Effector CD4-positive, alpha-beta T cell (primary cell): ENCODE results near the gene CTSZ.

Source experiments
- DNase-seq: peaks from one replicate; pipeline ENCODE4 v3.0.0-alpha.2; 2020

The CTSZ gene

GRCh38 chr20:59031564-59032022, 24.5 kb upstream of the CTSZ start:
- DNase-seq = no peak

- DNase-seq = no peak
These were observed 24.0 kb upstream of the CTSZ start for GRCh38 chr20:59030911-59031563.

GRCh38 chr20:59028812-59029211, 21.8 kb upstream of the CTSZ start:
- no peak for DNase-seq

DNA sequence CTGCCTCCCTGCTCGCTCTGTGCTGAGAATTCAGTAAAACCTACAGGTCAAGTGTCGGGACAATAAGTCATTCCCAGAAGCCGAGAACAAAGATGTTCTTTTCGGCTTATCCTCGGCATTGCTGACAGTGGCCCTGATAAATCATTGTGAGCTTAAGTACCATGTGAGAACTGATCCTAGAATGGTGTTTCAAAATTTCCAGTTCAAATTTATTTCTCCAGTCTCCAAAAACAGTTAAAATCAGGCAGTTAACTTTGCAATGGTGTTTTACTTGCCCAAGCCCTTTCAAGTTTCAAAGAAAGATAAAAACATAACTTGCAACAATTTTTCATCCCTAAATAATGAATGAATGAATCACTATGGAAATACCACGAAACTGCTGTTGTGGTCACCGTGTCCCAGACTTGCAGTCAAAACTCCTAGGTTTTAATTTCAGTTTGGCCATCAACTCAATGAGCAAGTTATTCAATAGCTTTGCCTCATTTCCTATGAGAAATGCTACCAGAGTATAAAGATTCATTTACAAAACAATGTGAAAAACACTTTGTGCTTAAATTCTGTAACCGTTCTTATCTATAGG, 20.8 kb upstream of the CTSZ start:
- DNase-seq = no peak

DNA sequence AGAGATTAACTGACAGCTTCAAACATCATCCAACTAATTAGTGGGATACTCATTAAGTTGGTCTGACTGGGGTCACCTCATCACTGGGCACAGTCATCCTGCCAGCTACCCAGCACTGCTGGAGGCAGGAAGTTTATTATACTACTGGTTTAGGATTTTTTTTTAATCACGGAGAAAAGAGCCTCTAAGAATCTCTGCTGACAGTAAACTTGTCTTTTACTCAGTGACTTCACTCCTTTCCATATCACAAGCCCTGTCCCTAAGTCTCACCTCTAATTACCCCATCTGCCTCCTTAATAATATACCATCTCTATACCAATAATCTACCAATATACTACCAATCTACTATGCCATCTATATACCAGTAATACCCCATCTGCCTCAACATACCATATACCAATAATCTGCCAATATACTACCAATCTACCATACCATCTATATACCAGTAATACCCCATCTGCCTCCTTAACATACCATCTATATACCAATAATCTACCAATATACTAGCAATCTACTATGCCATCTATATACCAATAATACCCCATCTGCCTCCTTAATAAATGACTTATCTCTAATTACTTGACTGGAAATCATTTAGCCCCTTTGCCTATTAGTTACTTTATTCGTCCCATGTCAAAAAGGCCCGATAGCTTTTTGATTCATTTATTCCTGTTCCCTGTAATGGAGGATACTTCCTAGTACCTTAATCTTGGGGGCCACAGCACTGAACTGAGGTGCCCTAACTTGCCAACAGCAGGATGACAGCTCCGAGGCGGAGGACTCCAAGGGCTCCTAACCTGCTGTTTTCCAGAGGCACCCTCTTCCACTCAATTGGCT, 20.1 kb upstream of the CTSZ start:
- DNase-seq = no peak

DNA sequence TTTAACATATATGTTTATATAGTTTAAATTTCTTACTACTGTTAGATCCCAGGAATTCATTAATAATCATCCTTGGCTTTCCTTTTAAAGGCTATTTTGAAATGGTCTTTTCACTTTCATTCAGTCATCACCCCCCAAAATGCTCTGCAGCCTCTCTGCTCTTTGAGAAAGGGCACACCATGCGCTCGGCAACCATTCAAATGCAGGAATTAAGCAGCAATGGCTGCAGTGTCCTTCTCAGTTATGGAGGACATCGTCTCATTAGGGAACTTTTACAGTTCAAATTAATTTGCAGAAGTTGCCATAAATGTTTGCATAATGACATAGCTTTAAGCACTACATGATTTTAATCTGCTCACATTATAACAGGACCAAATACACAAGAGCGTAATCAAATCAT, 18.5 kb upstream of the CTSZ start:
- no peak for DNase-seq

GRCh38 chr20:59025086-59025485, 18.0 kb upstream of the CTSZ start:
- no peak for DNase-seq

- DNase-seq = no peak
These were observed 17.1 kb upstream of the CTSZ start for GRCh38 chr20:59024111-59024530.

GRCh38 chr20:59023616-59024015, 16.6 kb upstream of the CTSZ start:
- DNase-seq = no peak

DNA sequence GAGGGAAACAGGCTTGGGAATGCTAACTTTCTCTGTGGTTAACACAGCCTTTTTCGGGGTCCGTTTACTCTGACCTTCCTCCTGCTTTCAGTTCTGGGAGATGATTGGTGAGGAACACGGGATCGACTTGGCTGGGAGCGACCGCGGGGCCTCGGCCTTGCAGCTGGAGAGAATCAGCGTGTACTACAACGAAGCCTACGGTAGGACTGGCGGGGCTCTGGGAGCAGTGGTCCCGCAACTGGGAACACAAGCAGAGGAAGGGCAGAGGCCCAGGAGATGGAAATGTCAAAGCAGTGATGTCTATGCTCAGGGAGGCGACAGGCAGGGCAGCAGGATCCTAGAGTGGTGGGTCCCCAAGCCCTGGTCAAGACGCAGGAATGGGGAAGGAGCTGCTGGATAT, 15.7 kb upstream of the CTSZ start:
- no peak for DNase-seq

GRCh38 chr20:59020938-59021551, 14.0 kb upstream of the CTSZ start:
- no peak for DNase-seq

GRCh38 chr20:59019217-59019616, 12.2 kb upstream of the CTSZ start, which contains the start of gene TUBB1:
TUBB1 (plus strand) TSS chr20:59019429; CDS start chr20:59019523, 94 bp downstream.
- no peak for DNase-seq

GRCh38 chr20:59018817-59019216, 11.8 kb upstream of the CTSZ start:
- DNase-seq = no peak

- no peak for DNase-seq
These were observed 10.6 kb upstream of the CTSZ start for GRCh38 chr20:59017493-59018231.

DNA sequence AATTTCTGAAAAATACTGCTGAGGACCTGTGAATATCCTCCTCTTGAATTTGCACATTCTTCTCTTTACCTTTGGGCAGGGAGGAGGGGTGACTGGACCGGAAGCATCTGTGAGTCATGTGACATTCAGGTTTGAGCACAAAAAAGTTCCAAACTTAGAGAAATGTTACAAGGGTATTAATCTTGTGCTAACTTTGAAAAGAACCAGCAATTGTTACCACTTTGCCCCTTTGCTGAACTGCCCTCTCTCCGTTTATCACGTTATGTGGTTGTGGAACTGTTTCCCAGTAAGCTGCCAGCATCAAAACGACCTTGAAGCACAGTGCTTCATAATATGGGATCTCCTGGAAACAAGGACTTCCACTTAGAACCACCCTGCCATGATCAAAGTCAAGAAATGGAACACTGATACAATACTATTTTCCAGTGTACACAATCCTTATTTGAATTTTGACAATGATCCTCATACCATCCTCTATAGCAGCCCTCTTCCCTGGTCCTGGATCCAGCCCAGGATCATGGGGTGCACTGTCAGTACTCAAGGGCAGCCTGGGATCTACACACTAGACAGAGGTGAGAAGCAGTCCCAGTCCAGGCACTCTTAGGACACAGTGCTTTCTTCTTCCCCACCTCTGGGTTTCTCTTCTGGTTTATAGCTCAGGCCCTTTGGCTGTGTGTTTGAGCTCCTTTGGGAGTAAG, 9.9 kb upstream of the CTSZ start:
- DNase-seq = no peak

DNA sequence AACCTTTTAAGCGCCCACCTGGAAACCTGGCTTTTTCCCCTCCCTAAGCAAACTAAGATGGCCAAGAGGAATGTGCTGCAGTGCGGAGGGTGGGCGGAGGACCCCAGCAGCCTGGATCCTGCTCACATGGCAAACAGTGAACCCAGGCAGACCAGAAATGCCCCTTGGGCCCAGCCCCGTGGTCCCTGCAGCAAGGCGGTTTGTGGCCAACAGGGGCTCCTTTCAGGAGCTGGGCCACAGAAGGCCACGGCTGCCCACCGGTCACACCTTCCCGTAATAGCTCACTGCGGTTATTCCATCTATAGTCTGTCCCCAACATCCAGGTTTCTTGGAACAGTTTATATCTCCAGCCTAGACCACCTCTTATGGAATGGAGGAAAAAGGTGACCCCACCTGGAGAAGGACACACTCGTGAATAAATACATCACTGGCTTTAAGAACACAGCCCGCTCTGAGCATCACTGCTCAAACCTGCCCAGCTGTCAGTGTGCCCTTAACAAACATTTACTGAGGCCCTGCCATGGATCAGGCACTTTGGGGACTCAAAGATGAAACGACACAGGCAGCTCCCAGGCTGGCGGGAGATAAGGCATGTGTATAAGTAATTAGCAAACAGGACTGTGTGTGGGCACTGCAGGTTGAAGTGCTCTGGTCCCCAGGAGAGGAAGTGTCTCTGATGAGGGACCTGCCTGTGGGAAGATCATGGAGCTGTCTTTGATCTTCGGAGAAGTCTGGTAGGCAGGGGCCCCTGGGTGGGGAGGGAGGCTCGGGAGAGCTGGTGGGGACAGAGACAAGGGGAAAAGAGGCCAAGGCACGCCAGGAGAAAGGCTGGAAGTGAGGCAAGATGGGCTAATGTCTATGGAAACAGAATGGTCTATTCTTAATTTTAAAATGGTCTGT, 9.0 kb upstream of the CTSZ start:
- no peak for DNase-seq

DNA sequence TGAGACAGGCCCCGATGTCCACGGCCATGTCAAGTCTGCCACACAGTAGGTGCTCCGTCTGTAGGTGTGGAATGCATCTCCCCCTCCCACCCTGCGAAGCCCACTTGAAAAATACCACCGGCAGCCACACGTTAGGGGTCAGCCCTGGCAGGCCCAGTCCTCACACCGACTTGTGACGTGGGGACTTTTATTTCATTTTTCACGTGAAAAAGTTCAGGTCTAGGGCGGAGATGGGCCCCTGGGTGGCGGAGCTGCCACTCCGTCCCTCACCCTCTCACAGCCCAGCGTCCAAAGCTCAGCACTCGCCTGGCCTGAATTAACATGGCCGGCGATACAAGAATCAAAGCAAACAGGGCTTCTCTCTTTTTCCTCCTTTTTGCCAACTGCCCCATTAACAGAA, 8.4 kb upstream of the CTSZ start:
- DNase-seq = no peak

DNA sequence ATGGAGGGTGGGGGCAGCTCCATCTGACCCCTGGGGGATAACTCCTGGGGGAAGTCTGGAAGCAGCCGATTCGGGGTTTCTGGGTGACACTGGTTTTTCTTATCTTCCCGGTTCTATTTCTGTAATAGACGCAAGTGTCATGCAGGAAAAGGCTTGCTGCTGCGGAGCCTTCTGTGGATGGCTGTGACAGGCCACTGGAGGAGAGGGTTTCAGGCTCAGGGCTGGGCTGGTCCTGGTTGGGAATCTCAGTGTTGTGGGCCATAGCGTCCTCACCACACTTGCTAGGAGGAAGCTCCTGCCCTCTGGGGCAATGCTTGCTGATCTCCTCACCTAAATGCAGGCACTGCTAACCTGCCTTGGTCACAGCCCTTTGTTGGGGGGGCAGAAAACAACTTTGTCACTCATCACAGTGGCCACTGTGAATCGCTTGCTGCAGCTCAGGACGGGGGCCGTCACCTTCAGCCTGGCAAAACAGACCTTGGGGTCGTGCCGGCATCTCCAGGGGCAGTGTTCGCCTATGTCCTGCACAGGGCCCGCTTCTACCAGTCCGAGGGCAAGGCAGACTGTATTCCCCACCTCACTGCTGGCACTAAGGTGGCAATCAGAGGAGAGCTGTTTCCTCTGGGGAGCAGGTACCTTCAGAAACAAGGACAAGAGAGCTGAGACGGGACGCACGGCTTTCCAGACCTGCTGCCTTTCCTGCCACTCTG, 7.8 kb upstream of the CTSZ start:
- no peak for DNase-seq

DNA sequence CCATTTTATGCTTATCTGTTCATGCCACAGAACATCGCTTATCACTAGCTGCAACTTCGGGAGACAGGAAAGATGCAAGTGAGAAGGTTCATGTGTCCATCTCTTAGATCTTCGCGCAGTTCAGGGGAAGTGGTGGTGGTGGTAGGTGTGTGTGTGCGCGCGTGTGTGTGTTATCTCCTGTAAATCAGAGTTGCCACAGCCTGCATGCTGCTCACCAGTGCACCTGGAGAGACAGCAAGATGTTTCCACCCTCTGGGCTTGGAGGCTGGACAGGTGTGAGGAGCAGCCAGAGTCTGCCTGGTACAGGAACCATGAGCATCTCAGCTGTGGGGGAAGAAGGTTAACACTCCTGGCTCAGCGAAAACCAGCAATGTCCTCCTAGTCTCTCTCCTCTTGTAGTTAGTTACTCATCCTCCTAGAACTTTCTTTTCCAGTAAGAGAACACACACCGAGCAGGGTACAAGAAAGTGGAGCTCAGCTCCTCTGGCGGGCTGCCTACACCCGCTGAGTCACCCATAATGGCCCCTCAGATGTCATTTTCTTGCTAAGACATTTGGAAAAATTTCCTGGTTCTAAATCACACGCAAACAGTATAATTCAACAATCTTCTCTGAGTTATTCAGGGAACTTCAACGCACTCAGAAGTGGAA, 7.0 kb upstream of the CTSZ start:
- no peak for DNase-seq
